ENCODE results near the gene DAPK1.

The DAPK1 gene

GRCh38 chr9:87668722-87669121, 171.1 kb downstream of the DAPK1 start:
- no peak overlapping the region for H3K4me3 ChIP-seq (ENCODE audit: low read length)
- no peak overlapping the region for H3K4me2 ChIP-seq (ENCODE audit: low read length)
- no peaks in the 10 kb centered on the region for H3K27me3 ChIP-seq (ENCODE audit: control insufficient read depth, low read length)
- no peaks in the 10 kb centered on the region for H3K9me2 ChIP-seq (replicated peaks; ENCODE audit: control insufficient read depth, low read length)
- H3K36me3 ChIP-seq (ENCODE audit: control insufficient read depth, low read length) = no peaks in the 10 kb centered on the region
- no peaks in the 10 kb centered on the region for H4K20me1 ChIP-seq (ENCODE audit: control insufficient read depth, insufficient read depth, low read depth, low read length)
- no peaks in the 10 kb centered on the region for H3F3A ChIP-seq (ENCODE audit: control insufficient read depth, insufficient read depth)
- H3K79me2 ChIP-seq (ENCODE audit: control insufficient read depth, low read length) = no peaks in the 10 kb centered on the region
- H3K9me3 ChIP-seq (ENCODE audit: control insufficient read depth, insufficient read depth, low read length) = no peaks in the 10 kb centered on the region; the same call in 1 of the 2 replicates
- no peaks in the 10 kb centered on the region for H3K4me1 ChIP-seq (ENCODE audit: control insufficient read depth, low read length)
- H3K27ac ChIP-seq (ENCODE audit: low read depth, low read length) = no peak overlapping the region
- TF ChIP-seq EZH2phosphoT487 (IDR thresholded peaks at IDR 0.05; ENCODE audit: borderline replicate concordance, low read length) = no peak
- TF ChIP-seq CTCF (IDR thresholded peaks at IDR 0.05; ENCODE audit: low read depth, low read length, poor library complexity, severe bottlenecking) = no peak

GRCh38 chr9:87670572-87671264, 173.1 kb downstream of the DAPK1 start:
- TF ChIP-seq EZH2phosphoT487 (IDR thresholded peaks at IDR 0.05; ENCODE audit: borderline replicate concordance, low read length) (no peak), CTCF (IDR thresholded peaks at IDR 0.05; ENCODE audit: low read depth, low read length, poor library complexity, severe bottlenecking) (no peak)
- no peaks in the 10 kb centered on the region for H3K79me2 ChIP-seq (ENCODE audit: control insufficient read depth, low read length)
- no peak overlapping the region for H3K4me3 ChIP-seq (ENCODE audit: low read length)
- H3K9me2 ChIP-seq (replicated peaks; ENCODE audit: control insufficient read depth, low read length) = no peaks in the 10 kb centered on the region
- H3K27me3 ChIP-seq (ENCODE audit: control insufficient read depth, low read length) = no peaks in the 10 kb centered on the region
- H3K4me2 ChIP-seq (ENCODE audit: low read length) = no peak overlapping the region
- H4K20me1 ChIP-seq (ENCODE audit: control insufficient read depth, insufficient read depth, low read depth, low read length) = no peaks in the 10 kb centered on the region
- H3K36me3 ChIP-seq (ENCODE audit: control insufficient read depth, low read length) = no peaks in the 10 kb centered on the region
- no peaks in the 10 kb centered on the region for H3F3A ChIP-seq (ENCODE audit: control insufficient read depth, insufficient read depth)
- no peak overlapping the region for H3K27ac ChIP-seq (ENCODE audit: low read depth, low read length)
- no peaks in the 10 kb centered on the region; the same call in 1 of the 2 replicates for H3K9me3 ChIP-seq (ENCODE audit: control insufficient read depth, insufficient read depth, low read length)
- H3K4me1 ChIP-seq (ENCODE audit: control insufficient read depth, low read length) = no peaks in the 10 kb centered on the region

- no peaks in the 10 kb centered on the region; the same call in 1 of the 2 replicates for H3K9me3 ChIP-seq (ENCODE audit: control insufficient read depth, insufficient read depth, low read length)
- H3K27ac ChIP-seq (ENCODE audit: low read depth, low read length) = no peak overlapping the region
- no peaks in the 10 kb centered on the region for H3K9me2 ChIP-seq (replicated peaks; ENCODE audit: control insufficient read depth, low read length)
- no peaks in the 10 kb centered on the region for H3K4me1 ChIP-seq (ENCODE audit: control insufficient read depth, low read length)
- no peaks in the 10 kb centered on the region for H3K36me3 ChIP-seq (ENCODE audit: control insufficient read depth, low read length)
- no peaks in the 10 kb centered on the region for H3K27me3 ChIP-seq (ENCODE audit: control insufficient read depth, low read length)
- no peak overlapping the region for H3K4me3 ChIP-seq (ENCODE audit: low read length)
- H3K4me2 ChIP-seq (ENCODE audit: low read length) = no peak overlapping the region
- H4K20me1 ChIP-seq (ENCODE audit: control insufficient read depth, insufficient read depth, low read depth, low read length) = no peaks in the 10 kb centered on the region
- no peak for TF ChIP-seq EZH2phosphoT487 (IDR thresholded peaks at IDR 0.05; ENCODE audit: borderline replicate concordance, low read length)
- TF ChIP-seq CTCF (IDR thresholded peaks at IDR 0.05; ENCODE audit: low read depth, low read length, poor library complexity, severe bottlenecking) = no peak
- no peaks in the 10 kb centered on the region for H3F3A ChIP-seq (ENCODE audit: control insufficient read depth, insufficient read depth)
- H3K79me2 ChIP-seq (ENCODE audit: control insufficient read depth, low read length) = no peaks in the 10 kb centered on the region
These were observed 173.8 kb downstream of the DAPK1 start for GRCh38 chr9:87671478-87671877.
